Heart right ventricle (tissue), 16 donors: Measurements from ENCODE around the gene RNF19B. TPM values are rescaled to one million over a fixed set of nuclear protein-coding genes. Genes with fewer than 3 reads are reported as not detected.
A peak's percentile ranks its signal among the peaks of the same experiment; 100 is the strongest.
"Not testable (repeated sequence)": the region's sequence is repeated elsewhere in the genome, so short reads cannot be mapped to it uniquely, and the experiment has no call there.

Source experiments
- ATAC-seq, 8 donors: fragments of 200-7000 bp; cut with Tn5 transposase; one replicate each; pipeline ENCODE4 v1.9.1; 2020; ENCODE audit warnings: mild to moderate bottlenecking in 8 of 8, moderate library complexity in 8 of 8, moderate number of reproducible peaks in 1 of 8
- DNase-seq, 2 donors: peaks; one replicate each; pipeline ENCODE4 v3.0.0-alpha.2; 2020
- H3K27ac ChIP-seq, 10 donors: fragments of 200-600 bp; sonication (generic) in 2 of 10; one replicate each; pipeline versions ENCODE4 v1.5.0 to v1.8.0; 2020 to 2022; ENCODE audit warnings: mild to moderate bottlenecking in 3 of 10
- H3K27me3 ChIP-seq, 7 donors: fragments of 200-600 bp; one replicate each; pipeline ENCODE4 v1.8.0; 2021 to 2022; ENCODE audit warnings: mild to moderate bottlenecking in 2 of 7
- H3K36me3 ChIP-seq, 9 donors: fragments of 200-600 bp; sonication (generic) in 1 of 9; one replicate each; pipeline versions ENCODE4 v1.5.0 to v1.8.0; 2020 to 2022; ENCODE audit warnings: mild to moderate bottlenecking in 2 of 9
- H3K4me1 ChIP-seq, 9 donors: fragments of 200-600 bp; sonication (generic) in 1 of 9; one replicate each; pipeline versions ENCODE4 v1.5.0 to v1.8.0; 2020 to 2022; ENCODE audit warnings: mild to moderate bottlenecking in 4 of 9
- H3K4me3 ChIP-seq, 10 donors: fragments of 200-600 bp; sonication (generic) in 2 of 10; one replicate each; pipeline versions ENCODE4 v1.5.0 to v1.8.0; 2020 to 2022; ENCODE audit warnings: mild to moderate bottlenecking in 7 of 10, moderate library complexity in 2 of 10
- H3K9me3 ChIP-seq, 11 donors: fragments of 200-600 bp in 10 of 11; sonication (generic) in 2 of 11; one replicate each; pipeline versions ENCODE4 v1.5.0 to v1.8.0; 2013 to 2022; ENCODE audit warnings: mild to moderate bottlenecking in 2 of 11, control low read depth in 1 of 11, moderate library complexity in 1 of 11
- CTCF ChIP-seq, 9 donors: fragments of 200-600 bp; sonication (generic) in 2 of 9; IDR thresholded peaks; one replicate each; pipeline versions ENCODE4 v1.5.0 to v1.8.0; 2021 to 2022; ENCODE audit warnings: antibody characterized with exemption in 9 of 9, mild to moderate bottlenecking in 5 of 9, moderate library complexity in 1 of 9
- WGBS, 2 donors: extraction: QIAGEN DNeasy Blood & Tissue Kit; methylation state at CpG; one replicate each; pipeline ENCODE4 v1.1.7; 2013; ENCODE audit warnings: inconsistent platforms in 1 of 2; 5-methylcytosine and 5-hydroxymethylcytosine counted together
- intact Hi-C, 10 donors: fragments of 100-400 bp; cut with DNase I; formaldehyde crosslinking; loops; one replicate each; pipeline versions ENCODE4 v1.11.1 to v1.14.2; 2022
- polyA plus RNA-seq, 2 donors: library from polyadenylated mRNA; stranded (reverse); fragments of 200-250 nt; gene quantifications; one replicate each; pipeline ENCODE4 v1.2.3, GENCODE V29; 2013
- total RNA-seq, 10 donors: library from RNA; stranded (reverse); fragmentation: NEBNext Ultra II Directional in 3 of 10; extraction: Animal tissue kit (Norgen Biotek cat#: 25700) in 3 of 10; gene quantifications; one replicate each; pipeline versions ENCODE4 v1.2.1 to v1.2.4, GENCODE V29; 2021 to 2023
- donor health status: Arrhythmogenic right ventricular cardiomyopathy.
- donor health status: ischemic (EF 13 %, LVEDD 7.1; RV severe dilation, severe dysfunction).
- donor health status: healthy with polysubstance abuse.
- donor health status: DM: no; HTN: yes; CAD: no.
- donor health status: DM: no; HTN: no; CAD: no.
- donor health status: ischemic (EF 25% LVEDD 6.9; RV normal size, moderate dysfunction).
- donor health status: ischemic (EF 25% LVEDD 5.7; RV mildly dilated, moderate dysfunction).
- donor health status: healthy.
- donor health status: DM: yes; HTN: yes; CAD: no.
- donor health status: Ischemic cardiomyopathy.
- donor health status: ischemic (EF 35%, LVEDD 5.7; RV mildly dilated, moderate dysfunction).
- donor health status: nonischemic (EF 11% LVEDD 7.7; RV severe dilation, severe dysfunction).
- donor health status: DM: yes; HTN: yes; CAD: no.
- donor health status: PGD.
- donor health status: ischemic (EF 29% LVEDD 5.4; RV normal size, mild dysfunction).
- donor health status: nonischemic (EF 23%, LVEDD 6.1; RV moderate dilation, normal function).

The RNF19B gene
- total and polyA plus RNA-seq, 12 donors = 1.1 to 36.9 (median 13.2) TPM

GRCh38 chr1:33000427-33001026 is 35.9 kb upstream of the RNF19B start:
- TF ChIP-seq CTCF (IDR thresholded peaks at IDR 0.05) = no peak
- no peak overlapping the region for H3K27ac ChIP-seq
- no peaks in the 10 kb centered on the region for H3K27me3 ChIP-seq
- no peak for DNase-seq
- no peaks in the 10 kb centered on the region for H3K9me3 ChIP-seq
- intact Hi-C loops = loop anchor here in 1 of 10 donors (10.0 kb wide), 1 partner anchor 66 kb away; no protein-coding TSS in a partner anchor
- ATAC-seq = no peak
- WGBS, 2 donors = 60 to 70% methylated on average over 4 of the region's 4 CpGs
- H3K36me3 ChIP-seq = no peaks in the 10 kb centered on the region
- H3K4me3 ChIP-seq = no peak overlapping the region
- peaks cover 11 to 78% (median 38%) of the 10 kb centered on the region in 9 donors for H3K4me1 ChIP-seq

GRCh38 chr1:32998997-32999396 is 34.4 kb upstream of the RNF19B start:
- intact Hi-C loops = loop anchor here in 1 of 10 donors (5.0 kb wide), 1 partner anchor 37 kb away; the partner anchor contains the start of gene RNF19B
- WGBS, 2 donors = 33 to 36% methylated on average over 4 of the region's 4 CpGs
- H3K9me3 ChIP-seq = no peaks in the 10 kb centered on the region
- ATAC-seq = peak; percentile 69 to 88 (median 76)
- no peaks in the 10 kb centered on the region for H3K36me3 ChIP-seq
- no peak for TF ChIP-seq CTCF (IDR thresholded peaks at IDR 0.05)
- H3K4me3 ChIP-seq = no peak overlapping the region
- H3K27me3 ChIP-seq = no peaks in the 10 kb centered on the region
- peaks cover 11 to 72% (median 29%) of the 10 kb centered on the region in 9 donors for H3K4me1 ChIP-seq
- H3K27ac ChIP-seq = peak overlapping the region in 8 of 10 donors; percentile 10 to 88 (median 42)
- peak; percentile 63 to 66 for DNase-seq

GRCh38 chr1:32998064-32998463 is 33.5 kb upstream of the RNF19B start:
- WGBS, 2 donors = 67 to 73% methylated on average over 5 of the region's 5 CpGs
- ATAC-seq (peak in 7 of 8 donors; percentile 5 to 54 (median 25)), DNase-seq (no peak)
- intact Hi-C loops = loop anchor here in 1 of 10 donors (5.0 kb wide), 1 partner anchor 36 kb away; the partner anchor contains the start of gene RNF19B
- Histone ChIP-seq H3K27ac (peak overlapping the region in 9 of 10 donors; percentile 6 to 88 (median 44)), H3K9me3 (no peaks in the 10 kb centered on the region), H3K4me1 (peaks cover 11 to 72% (median 38%) of the 10 kb centered on the region in 9 donors), H3K4me3 (no peak overlapping the region), H3K27me3 (no peaks in the 10 kb centered on the region), H3K36me3 (no peaks in the 10 kb centered on the region)
- no peak for TF ChIP-seq CTCF (IDR thresholded peaks at IDR 0.05)

GRCh38 chr1:32997381-32997891 is 32.8 kb upstream of the RNF19B start:
- intact Hi-C loops = loop anchor here in 1 of 10 donors (5.0 kb wide), 1 partner anchor 35 kb away; the partner anchor contains the start of gene RNF19B
- H3K36me3 ChIP-seq = no peaks in the 10 kb centered on the region
- H3K9me3 ChIP-seq = no peaks in the 10 kb centered on the region
- peak overlapping the region in 9 of 10 donors; percentile 6 to 88 (median 44) for H3K27ac ChIP-seq
- H3K4me3 ChIP-seq = no peak overlapping the region
- no peak for TF ChIP-seq CTCF (IDR thresholded peaks at IDR 0.05)
- peak in 2 of 8 donors; percentile 16 to 34 for ATAC-seq
- DNase-seq = no peak
- H3K4me1 ChIP-seq = peaks cover 12 to 73% (median 44%) of the 10 kb centered on the region in 9 donors
- no peaks in the 10 kb centered on the region for H3K27me3 ChIP-seq
- WGBS, 2 donors = 37 to 62% methylated on average over 2 of the region's 2 CpGs

- H3K27ac ChIP-seq = peak overlapping the region in 7 of 10 donors; percentile 49 to 90 (median 58)
- H3K9me3 ChIP-seq, H3K27me3 ChIP-seq, DNase-seq, H3K4me3 ChIP-seq, intact Hi-C loops, H3K36me3 ChIP-seq, ATAC-seq: not testable (repeated sequence)
- WGBS, 2 donors = 91 to 97% methylated on average over 8 of the region's 8 CpGs
- H3K4me1 ChIP-seq = peaks cover 18 to 91% (median 63%) of the 10 kb centered on the region in 9 donors
Observed at GRCh38 chr1:32993324-32993636, 28.7 kb upstream of the RNF19B start.
